22Rv1 (cell line): ENCODE data around the gene AXIN1.

Source experiments
- H3K27ac ChIP-seq: fragments of 450-650 bp; 2 replicates; pipeline ENCODE4 v1.5.1; 2017
- ZFX ChIP-seq: fragments of 450-650 bp; IDR thresholded peaks from 2 replicates; pipeline ENCODE4 v1.6.1; 2017; ENCODE audit warnings: antibody characterized with exemption, borderline replicate concordance
- TF ChIP-seq, protein P1 (sequence below): fragments of 450-650 bp; IDR thresholded peaks from 2 replicates; pipeline ENCODE4 v1.5.1; 2017; ENCODE audit warnings: mild to moderate bottlenecking

Gene AXIN1

DNA sequence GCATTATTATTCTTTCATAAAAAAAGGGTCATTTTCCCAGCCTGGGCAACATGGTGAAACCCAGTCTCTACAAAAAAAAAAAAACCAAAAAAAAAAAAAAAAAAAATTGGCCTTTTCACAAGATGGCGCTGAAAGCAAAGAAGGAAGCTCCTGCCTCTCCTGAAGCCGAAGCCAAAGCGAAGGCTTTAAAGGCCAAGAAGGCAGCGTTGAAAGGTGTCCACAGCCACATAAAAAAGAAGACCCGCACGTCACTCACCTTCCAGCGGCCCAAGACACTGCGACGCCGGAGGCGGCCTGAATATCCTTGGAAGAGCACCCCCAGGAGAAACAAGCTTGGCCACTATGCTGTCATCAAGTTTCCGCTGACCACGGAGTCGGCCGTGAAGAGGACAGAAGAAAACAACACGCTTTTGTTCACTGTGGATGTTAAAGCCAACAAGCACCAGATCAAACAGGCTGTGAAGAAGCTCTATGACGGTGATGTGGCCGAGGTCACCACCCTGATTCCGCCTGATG lies 34.2 kb upstream of the AXIN1 start:
- H3K27ac ChIP-seq: 0 out of 2 replicates have a peak overlapping the region, but pooled peaks have one; percentile 29
- TF ChIP-seq, protein P1, sequence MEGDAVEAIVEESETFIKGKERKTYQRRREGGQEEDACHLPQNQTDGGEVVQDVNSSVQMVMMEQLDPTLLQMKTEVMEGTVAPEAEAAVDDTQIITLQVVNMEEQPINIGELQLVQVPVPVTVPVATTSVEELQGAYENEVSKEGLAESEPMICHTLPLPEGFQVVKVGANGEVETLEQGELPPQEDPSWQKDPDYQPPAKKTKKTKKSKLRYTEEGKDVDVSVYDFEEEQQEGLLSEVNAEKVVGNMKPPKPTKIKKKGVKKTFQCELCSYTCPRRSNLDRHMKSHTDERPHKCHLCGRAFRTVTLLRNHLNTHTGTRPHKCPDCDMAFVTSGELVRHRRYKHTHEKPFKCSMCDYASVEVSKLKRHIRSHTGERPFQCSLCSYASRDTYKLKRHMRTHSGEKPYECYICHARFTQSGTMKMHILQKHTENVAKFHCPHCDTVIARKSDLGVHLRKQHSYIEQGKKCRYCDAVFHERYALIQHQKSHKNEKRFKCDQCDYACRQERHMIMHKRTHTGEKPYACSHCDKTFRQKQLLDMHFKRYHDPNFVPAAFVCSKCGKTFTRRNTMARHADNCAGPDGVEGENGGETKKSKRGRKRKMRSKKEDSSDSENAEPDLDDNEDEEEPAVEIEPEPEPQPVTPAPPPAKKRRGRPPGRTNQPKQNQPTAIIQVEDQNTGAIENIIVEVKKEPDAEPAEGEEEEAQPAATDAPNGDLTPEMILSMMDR: peak; percentile 29
- no peak for TF ChIP-seq ZFX

DNA sequence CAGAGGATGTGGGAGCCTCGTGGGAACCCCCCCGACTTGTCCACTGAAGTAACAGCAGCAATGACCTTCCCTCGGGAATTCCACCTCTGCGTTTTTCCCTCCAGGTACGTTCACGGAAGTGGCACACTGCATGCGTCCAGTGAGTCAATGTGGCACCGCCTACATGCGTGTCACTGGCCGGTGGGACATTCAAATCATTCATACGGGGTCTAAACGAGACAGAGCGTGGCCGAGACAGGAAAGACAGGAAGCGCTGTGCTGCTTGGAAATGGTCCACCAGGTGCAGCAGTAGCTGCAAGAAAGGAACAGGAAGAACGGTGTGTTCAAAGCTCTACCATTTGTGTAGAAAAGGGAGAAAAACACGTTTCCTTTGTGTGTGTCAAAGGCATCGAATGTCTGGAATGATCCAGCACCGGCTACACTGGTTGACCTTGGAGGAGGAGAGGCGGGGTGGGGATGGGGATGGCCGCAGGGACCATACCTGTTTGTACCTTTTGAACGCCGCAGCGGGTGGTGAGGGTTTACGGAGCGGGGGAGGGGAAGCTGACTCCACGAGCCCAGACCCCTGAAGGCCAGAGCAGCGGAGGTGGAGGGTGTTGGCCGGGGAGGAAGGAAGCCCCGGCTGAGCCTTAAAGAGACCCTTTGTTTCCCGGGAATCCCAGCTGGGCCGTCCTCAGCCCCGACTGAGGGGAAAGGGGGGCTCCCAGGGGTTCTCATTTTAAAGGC lies 31.0 kb upstream of the AXIN1 start:
- peak overlapping the region; percentile 96 for H3K27ac ChIP-seq
- TF ChIP-seq ZFX: no peak
- TF ChIP-seq, protein P1: no peak

DNA sequence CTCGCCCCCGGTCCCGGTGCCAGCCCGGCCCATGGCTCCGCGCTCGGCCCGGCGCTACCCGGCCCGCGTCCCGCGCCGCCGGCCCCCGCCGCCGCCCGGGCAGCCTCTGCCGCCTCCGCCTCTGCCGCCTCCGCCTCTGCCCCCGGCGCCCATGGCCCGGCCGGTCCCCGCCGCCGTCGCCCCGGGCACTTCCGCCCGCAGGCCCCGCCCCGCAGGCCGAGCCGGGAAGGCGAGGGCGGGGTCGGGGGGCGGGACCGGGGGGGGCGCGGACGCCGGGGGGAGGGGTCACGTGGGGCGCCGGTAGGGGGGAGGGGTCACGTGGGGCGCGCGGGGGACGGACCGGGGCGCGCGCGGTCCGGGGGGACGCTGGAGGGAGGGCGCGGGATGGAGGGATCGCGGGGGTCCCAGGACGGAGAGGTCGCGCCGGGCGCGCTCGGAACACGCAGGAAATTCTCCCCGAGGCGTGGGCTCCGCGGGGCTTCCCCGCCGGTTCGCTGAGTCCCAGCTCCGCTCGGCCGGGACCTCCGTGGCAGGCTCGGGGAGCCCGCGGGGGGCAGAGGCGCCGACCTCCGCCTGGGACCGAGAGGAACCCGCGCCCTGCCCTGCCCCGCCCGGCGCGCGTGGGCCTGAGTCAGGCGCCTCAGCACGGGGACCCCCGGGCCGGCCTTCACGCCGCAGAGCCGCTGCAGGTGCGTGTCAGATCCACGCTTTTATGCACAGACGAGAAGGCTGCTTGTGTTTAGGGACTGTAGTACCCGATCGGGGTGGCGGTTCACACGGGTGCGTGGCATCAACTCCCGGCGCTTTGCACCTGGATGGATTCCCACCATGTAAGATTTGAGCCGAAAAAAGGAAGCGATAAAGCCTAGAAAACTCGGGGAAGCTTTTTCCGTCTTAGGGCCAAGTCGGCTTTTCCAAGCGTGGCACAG lies 29.5 kb upstream of the AXIN1 start, which contains the start of gene PGAP6:
PGAP6 (minus strand) TSS at position 190 of the 929 bp plus-strand sequence; CDS start at position 33, 157 bp downstream.
- peak within 1 kb of the TSS; percentile 96 for H3K27ac ChIP-seq

DNA sequence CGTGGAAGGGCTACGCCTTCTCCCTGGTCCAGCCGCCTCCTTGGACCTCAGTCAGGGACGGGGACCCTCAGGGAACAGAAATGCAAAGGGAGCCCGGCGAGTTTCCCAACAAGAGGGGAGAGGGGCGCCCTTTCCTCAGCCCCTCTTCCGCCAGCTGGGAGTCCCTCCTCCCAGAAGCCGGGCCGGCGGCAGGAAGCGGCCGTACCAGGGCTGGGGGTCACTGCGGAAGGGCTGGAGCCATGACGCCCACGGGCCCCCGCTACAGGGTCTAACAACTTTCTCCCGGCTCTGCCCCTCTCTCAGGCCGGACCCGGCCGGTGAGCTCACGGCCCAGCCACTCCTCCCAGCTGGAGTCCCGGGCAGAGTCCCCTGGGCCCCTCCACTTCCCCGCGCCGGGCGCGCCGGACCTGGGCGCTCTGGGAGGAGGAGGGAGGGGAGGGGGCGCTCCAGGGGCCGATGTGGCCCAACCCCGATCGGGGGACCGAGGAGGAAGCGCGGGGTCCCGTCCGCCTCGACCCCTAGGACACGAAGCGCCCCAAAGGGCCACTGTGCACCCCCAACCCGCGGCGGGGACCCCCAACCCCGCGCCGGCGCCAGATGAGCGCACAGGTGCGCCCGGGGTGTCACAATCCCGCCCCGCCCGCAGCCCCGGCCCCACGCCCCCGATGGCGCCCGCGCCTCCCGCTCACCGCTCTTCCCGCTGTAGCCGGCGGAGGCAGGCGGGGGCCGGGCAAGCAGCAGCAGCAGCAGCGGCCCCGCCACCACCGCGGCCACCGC lies 28.7 kb upstream of the AXIN1 start:
- no peak for TF ChIP-seq ZFX
- TF ChIP-seq, protein P1: no peak
- H3K27ac ChIP-seq: peak overlapping the region; percentile 96

More for the DNA sequence above, 29.5 kb upstream of the AXIN1 start, which contains the start of gene PGAP6:
- TF ChIP-seq, protein P1: no peak
- TF ChIP-seq ZFX: no peak

DNA sequence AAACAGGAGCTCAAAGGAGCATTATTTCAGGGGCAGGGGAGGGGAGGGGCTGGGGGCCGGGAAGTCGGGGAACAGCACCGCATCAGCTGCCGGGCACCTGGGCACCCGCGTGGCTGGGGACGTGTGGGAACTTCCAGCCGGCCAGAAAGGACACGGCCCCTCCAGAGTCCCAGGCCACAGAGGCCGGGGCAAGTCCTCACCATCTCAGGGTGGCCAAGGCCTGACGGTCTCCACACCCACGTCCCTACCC lies 28.2 kb upstream of the AXIN1 start:
- no peak for TF ChIP-seq ZFX
- TF ChIP-seq, protein P1: no peak
- peak overlapping the region; percentile 96 for H3K27ac ChIP-seq

DNA sequence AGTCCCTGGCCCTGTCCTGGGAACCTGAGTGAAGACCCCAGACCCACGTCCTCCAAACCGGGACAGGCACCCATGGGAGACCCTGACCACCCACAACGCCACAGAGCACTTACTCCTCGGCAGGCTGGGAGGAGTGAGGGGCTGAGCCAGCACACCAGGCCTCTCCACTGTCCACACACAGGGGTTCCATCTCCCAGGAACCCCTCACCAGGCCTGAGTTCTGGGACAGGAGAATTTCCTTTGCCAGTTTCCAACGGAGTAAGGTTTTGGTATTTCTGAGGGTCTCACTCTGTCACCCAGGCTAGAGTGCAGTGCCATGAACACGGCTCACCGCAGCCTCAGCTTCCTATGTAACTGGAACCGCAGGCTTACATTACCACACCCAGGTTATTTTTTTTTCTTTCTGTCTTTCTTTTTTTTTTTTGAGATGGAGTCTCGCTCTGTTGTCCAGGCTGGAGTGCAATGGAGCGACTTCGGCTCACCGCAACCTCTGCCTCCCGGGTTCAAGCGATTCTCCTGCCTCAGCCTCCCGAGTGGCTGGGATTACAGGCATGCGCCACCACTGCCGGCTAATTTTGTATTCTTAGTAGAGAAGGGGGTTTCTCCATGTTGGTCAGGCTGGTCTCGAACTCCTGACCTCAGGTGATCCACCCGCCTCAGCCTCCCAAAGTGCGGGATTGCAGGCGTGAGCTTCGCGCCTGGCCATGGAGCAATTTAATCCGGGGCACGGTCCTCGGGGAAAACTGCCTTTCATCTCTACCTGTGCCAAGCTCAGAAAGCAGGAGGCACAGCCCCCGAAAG lies 27.6 kb upstream of the AXIN1 start:
- TF ChIP-seq, protein P1: no peak
- no peak for TF ChIP-seq ZFX
- H3K27ac ChIP-seq: peak overlapping the region; percentile 96
